OCI-LY3 (cell line): ENCODE results near the gene KDM4C.
"Not testable (repeated sequence)": the region's sequence is repeated elsewhere in the genome, so short reads cannot be mapped to it uniquely, and the experiment has no call there.

Source experiments
- H2AFZ ChIP-seq: fragments of 200-600, 300-600 bp; shearing (Covaris generic); 2 replicates; pipeline ENCODE4 v1.6.0; 2014; ENCODE audit warnings: antibody characterized with exemption, low read depth, low read length
- H3K27ac ChIP-seq: fragments of 200-600, 300-600 bp; sonication (generic); 2 replicates; pipeline ENCODE4 v1.5.1; 2014; ENCODE audit warnings: mild to moderate bottlenecking, low read length, moderate library complexity, mixed read lengths
- H3K27me3 ChIP-seq: fragments of 200-600, 300-600 bp; sonication (generic); 2 replicates; pipeline ENCODE4 v1.6.1; 2014; ENCODE audit warnings: low read depth, low read length, mixed read lengths
- H3K36me3 ChIP-seq: fragments of 200-600, 300-600 bp; sonication (generic); replicated peaks from 2 replicates; pipeline ENCODE3; 2014; ENCODE audit warnings: low read depth, low read length, mixed read lengths
- H3K4me1 ChIP-seq: fragments of 300-600, 200-600 bp; sonication (generic); 2 replicates; pipeline ENCODE4 v1.6.1; 2014; ENCODE audit warnings: low read length, mixed read lengths
- H3K4me2 ChIP-seq: fragments of 200-600, 300-600 bp; sonication (generic); 2 replicates; pipeline ENCODE4 v1.6.1; 2014; ENCODE audit warnings: low read length, mixed read lengths
- H3K4me3 ChIP-seq: fragments of 300-600, 200-600 bp; sonication (generic); 2 replicates; pipeline ENCODE4 v1.5.1; 2014; ENCODE audit warnings: antibody characterized with exemption, mild to moderate bottlenecking, low read length, moderate library complexity
- H3K79me2 ChIP-seq: fragments of 300-600, 200-600 bp; shearing (Covaris generic); 2 replicates; pipeline ENCODE4 v1.6.1; 2014; ENCODE audit warnings: mild to moderate bottlenecking, low read length, mixed read lengths
- H3K9ac ChIP-seq: fragments of 300-600, 200-600 bp; shearing (Covaris generic); 2 replicates; pipeline ENCODE4 v1.6.0; 2014; ENCODE audit warnings: mild to moderate bottlenecking, low read length, moderate library complexity
- H3K9me3 ChIP-seq: fragments of 200-600, 300-600 bp; shearing (Covaris generic); 2 replicates; pipeline ENCODE4 v1.6.1; 2014; ENCODE audit warnings: low read length, mixed read lengths; ENCODE audit not compliant: insufficient read depth
- H4K20me1 ChIP-seq: fragments of 200-600, 300-600 bp; sonication (generic); 2 replicates; pipeline ENCODE4 v1.6.1; 2016; ENCODE audit warnings: low read length, mixed read lengths; ENCODE audit not compliant: insufficient read depth
- CTCF ChIP-seq: fragments of 200-600, 300-600 bp; sonication (generic); IDR thresholded peaks from 2 replicates; pipeline ENCODE4 v1.5.1; 2014; ENCODE audit warnings: antibody characterized with exemption, low read length, low read depth
- EZH2phosphoT487 ChIP-seq: fragments of 200-600 bp; shearing (Covaris generic); IDR thresholded peaks from 2 replicates; pipeline ENCODE4 v1.6.1; 2018; ENCODE audit warnings: antibody characterized with exemption, mixed run types, low read depth

KDM4C gene

GRCh38 chr9:6944896-6945295 is 187.1 kb downstream of the KDM4C start:
- no peaks in the 10 kb centered on the region for H3K79me2 ChIP-seq
- H3K27ac ChIP-seq = no peak overlapping the region
- no peak overlapping the region for H3K4me3 ChIP-seq
- H3K9me3 ChIP-seq = no peaks in the 10 kb centered on the region
- no peaks in the 10 kb centered on the region for H3K36me3 ChIP-seq
- H3K27me3 ChIP-seq = no peaks in the 10 kb centered on the region
- H2AFZ ChIP-seq = no peak overlapping the region
- H4K20me1 ChIP-seq = no peaks in the 10 kb centered on the region
- no peak overlapping the region for H3K4me2 ChIP-seq
- H3K9ac ChIP-seq = no peak overlapping the region
- no peak for TF ChIP-seq EZH2phosphoT487
- TF ChIP-seq CTCF = no peak
- H3K4me1 ChIP-seq = no peaks in the 10 kb centered on the region

- no peaks in the 10 kb centered on the region for H3K27me3 ChIP-seq
- no peak overlapping the region for H2AFZ ChIP-seq
- no peaks in the 10 kb centered on the region for H3K36me3 ChIP-seq
- no peak overlapping the region for H3K9ac ChIP-seq
- no peaks in the 10 kb centered on the region for H3K79me2 ChIP-seq
- no peaks in the 10 kb centered on the region for H3K4me1 ChIP-seq
- no peak overlapping the region for H3K27ac ChIP-seq
- no peaks in the 10 kb centered on the region for H4K20me1 ChIP-seq
- H3K4me2 ChIP-seq = no peak overlapping the region
- TF ChIP-seq EZH2phosphoT487 (no peak), CTCF (no peak)
- H3K4me3 ChIP-seq = no peak overlapping the region
- no peaks in the 10 kb centered on the region for H3K9me3 ChIP-seq
These were observed 188.0 kb downstream of the KDM4C start for GRCh38 chr9:6945816-6946215.

- H3K4me3 ChIP-seq = no peak overlapping the region
- H2AFZ ChIP-seq = no peak overlapping the region
- no peak overlapping the region for H3K27ac ChIP-seq
- H3K4me1 ChIP-seq = no peaks in the 10 kb centered on the region
- H3K4me2 ChIP-seq = no peak overlapping the region
- no peak overlapping the region for H3K9ac ChIP-seq
- H3K27me3 ChIP-seq = no peaks in the 10 kb centered on the region
- H4K20me1 ChIP-seq = no peaks in the 10 kb centered on the region
- H3K79me2 ChIP-seq = no peaks in the 10 kb centered on the region
- no peaks in the 10 kb centered on the region for H3K9me3 ChIP-seq
- TF ChIP-seq EZH2phosphoT487 = no peak
- TF ChIP-seq CTCF = no peak
- H3K36me3 ChIP-seq = no peaks in the 10 kb centered on the region
These were observed 188.9 kb downstream of the KDM4C start for GRCh38 chr9:6946583-6947166.

GRCh38 chr9:6948921-6949320 is 191.1 kb downstream of the KDM4C start:
- not testable (repeated sequence) for H4K20me1 ChIP-seq, H3K27ac ChIP-seq, H3K79me2 ChIP-seq, H2AFZ ChIP-seq, H3K4me3 ChIP-seq, H3K27me3 ChIP-seq, H3K36me3 ChIP-seq, H3K9me3 ChIP-seq, H3K4me2 ChIP-seq, H3K4me1 ChIP-seq, H3K9ac ChIP-seq
